Adrenal gland (tissue), 12 donors: ENCODE results near the gene PDE7B. TPM values are rescaled to one million over a fixed set of nuclear protein-coding genes. Genes with fewer than 3 reads are reported as not detected.

Source experiments
- DNase-seq, 7 donors: peaks; one replicate each; pipeline ENCODE4 v3.0.0-alpha.2; 2019 to 2020
- H3K27ac ChIP-seq, 5 donors: fragments of 200-600 bp; sonication (generic) in 4 of 5; 1 replicate in 3 of 5; 2 replicates in 2 of 5; pipeline versions ENCODE4 v1.5.1 to v1.8.0; 2016 to 2020; ENCODE audit warnings: mild to moderate bottlenecking in 1 of 5
- H3K27me3 ChIP-seq: fragments of 200-600 bp; 2 replicates; pipeline ENCODE4 v1.8.0; 2021
- H3K36me3 ChIP-seq, 2 donors: fragments of 200-600 bp; replicated peaks in 1 of 2; 1 replicate in 1 of 2; 2 replicates in 1 of 2; pipeline versions ENCODE4 v1.5.1 to v1.8.0; 2018 to 2022
- H3K4me1 ChIP-seq, 2 donors: fragments of 200-600 bp; replicated peaks in 1 of 2; 1 replicate in 1 of 2; 2 replicates in 1 of 2; pipeline versions ENCODE4 v1.5.1 to v1.8.0; 2018 to 2021
- H3K4me3 ChIP-seq, 4 donors: fragments of 200-600 bp; sonication (generic) in 3 of 4; one replicate each; pipeline ENCODE4 v1.5.1; 2016 to 2018
- H3K9me3 ChIP-seq, 3 donors: fragments of 200-600 bp; sonication (generic) in 1 of 3; replicated peaks in 1 of 3; 1 replicate in 2 of 3; 2 replicates in 1 of 3; pipeline versions ENCODE4 v1.5.1 to v1.8.0; 2016 to 2021
- POLR2A ChIP-seq, 2 donors: fragments of 450-650 bp; IDR thresholded peaks; one replicate each; pipeline ENCODE4 v1.6.1; 2017; ENCODE audit warnings: antibody characterized with exemption in 2 of 2, mild to moderate bottlenecking in 2 of 2, moderate library complexity in 1 of 2
- WGBS, 4 donors: extraction: QIAGEN DNeasy Blood & Tissue Kit in 2 of 4; methylation state at CpG; one replicate each; pipeline versions ENCODE4 v1.1.5 to v1.1.7; 2013 to 2017; 5-methylcytosine and 5-hydroxymethylcytosine counted together
- intact Hi-C, 2 donors: fragments of 100-400 bp; cut with DNase I; formaldehyde crosslinking; loops; one replicate each; pipeline versions ENCODE4 v1.14.1 to v1.15.0; 2022 to 2023
- polyA plus RNA-seq, 3 donors: library from polyadenylated mRNA; stranded (reverse); fragments of 200-250 nt in 2 of 3; fragments of 350-450 nt in 1 of 3; fragmentation: Illumina TruSeq in 1 of 3; extraction: RNeasy Lipid Tissue Mini Kit (QIAGEN cat#74804) in 1 of 3; gene quantifications; one replicate each; pipeline ENCODE4 v1.2.3, GENCODE V29; 2013 to 2014
- total RNA-seq, 9 donors: library from RNA; depleted of rRNA in 4 of 9; stranded (reverse); fragments of >200 nt in 4 of 9; fragments of 120-200 nt in 1 of 9; fragmentation: NEBNext Ultra II Directional in 1 of 9; extraction: Animal tissue kit (Norgen Biotek cat#: 25700) in 1 of 9; gene quantifications; one replicate each; pipeline versions ENCODE4 v1.1.0 to v1.2.4, GENCODE V29; 2013 to 2023
- TF ChIP-seq, protein P1 (sequence below), 6 experiments: fragments of 450-650 bp in 4 of 6; fragments of 200-600 bp in 2 of 6; sonication (generic) in 1 of 6; IDR thresholded peaks; 1 replicate in 5 of 6; 2 replicates in 1 of 6; pipeline versions ENCODE4 v1.5.1 to v1.8.0; 2016 to 2021; ENCODE audit warnings: antibody characterized with exemption in 6 of 6, mild to moderate bottlenecking in 2 of 6, moderate library complexity in 1 of 6
- donor health status: healthy with polysubstance abuse.
- donor health status: Bipolar disorder and iron deficiency.
- donor health status: DM: yes; HTN: yes; CAD: no.
- donor health status: DM: no; HTN: no; CAD: no.
- donor health status: DM: no; HTN: no; CAD: no.
- donor health status: DM: yes; HTN: yes; CAD: no.

Gene PDE7B
- total and polyA plus RNA-seq, 12 donors = 1.3 to 11.5 (median 5.2) TPM

DNA sequence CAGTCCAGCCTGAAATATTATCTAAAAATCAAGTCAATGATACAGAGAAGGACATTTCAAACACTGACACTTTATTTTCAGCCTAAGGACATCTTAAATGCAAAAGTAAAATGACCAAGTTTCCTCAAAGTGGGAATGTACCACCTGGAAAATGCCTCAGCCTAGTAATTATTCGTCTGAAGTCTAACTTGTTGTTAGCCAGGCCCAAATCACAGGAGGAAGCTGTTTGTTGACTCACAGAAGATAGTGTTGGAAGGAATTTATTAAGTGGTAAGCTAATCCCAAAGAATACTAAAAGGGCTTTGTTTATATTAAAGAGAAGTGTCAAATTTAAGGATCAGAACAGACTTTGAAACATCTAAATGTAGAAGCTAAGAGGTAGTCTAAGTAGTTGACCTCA lies 2.5 kb downstream of the PDE7B start:
- Histone ChIP-seq H3K36me3 (no peaks in the 10 kb centered on the region), H3K27me3 (no peaks in the 10 kb centered on the region), H3K4me3 (peak overlapping the region in 1 of 4 donors; percentile 35), H3K4me1 (peaks cover 0 to 16% of the 10 kb centered on the region in 2 donors), H3K27ac (no peak overlapping the region), H3K9me3 (no peaks in the 10 kb centered on the region)
- 72 to 88% (median 78%) methylated on average over 1 of the region's 1 CpG for WGBS, 4 donors
- no peak for DNase-seq
- intact Hi-C loops = no loop called here
- TF ChIP-seq, protein P1, sequence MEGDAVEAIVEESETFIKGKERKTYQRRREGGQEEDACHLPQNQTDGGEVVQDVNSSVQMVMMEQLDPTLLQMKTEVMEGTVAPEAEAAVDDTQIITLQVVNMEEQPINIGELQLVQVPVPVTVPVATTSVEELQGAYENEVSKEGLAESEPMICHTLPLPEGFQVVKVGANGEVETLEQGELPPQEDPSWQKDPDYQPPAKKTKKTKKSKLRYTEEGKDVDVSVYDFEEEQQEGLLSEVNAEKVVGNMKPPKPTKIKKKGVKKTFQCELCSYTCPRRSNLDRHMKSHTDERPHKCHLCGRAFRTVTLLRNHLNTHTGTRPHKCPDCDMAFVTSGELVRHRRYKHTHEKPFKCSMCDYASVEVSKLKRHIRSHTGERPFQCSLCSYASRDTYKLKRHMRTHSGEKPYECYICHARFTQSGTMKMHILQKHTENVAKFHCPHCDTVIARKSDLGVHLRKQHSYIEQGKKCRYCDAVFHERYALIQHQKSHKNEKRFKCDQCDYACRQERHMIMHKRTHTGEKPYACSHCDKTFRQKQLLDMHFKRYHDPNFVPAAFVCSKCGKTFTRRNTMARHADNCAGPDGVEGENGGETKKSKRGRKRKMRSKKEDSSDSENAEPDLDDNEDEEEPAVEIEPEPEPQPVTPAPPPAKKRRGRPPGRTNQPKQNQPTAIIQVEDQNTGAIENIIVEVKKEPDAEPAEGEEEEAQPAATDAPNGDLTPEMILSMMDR (IDR thresholded peaks at IDR 0.05) = no peak
- TF ChIP-seq POLR2A (IDR thresholded peaks at IDR 0.05) = no peak

DNA sequence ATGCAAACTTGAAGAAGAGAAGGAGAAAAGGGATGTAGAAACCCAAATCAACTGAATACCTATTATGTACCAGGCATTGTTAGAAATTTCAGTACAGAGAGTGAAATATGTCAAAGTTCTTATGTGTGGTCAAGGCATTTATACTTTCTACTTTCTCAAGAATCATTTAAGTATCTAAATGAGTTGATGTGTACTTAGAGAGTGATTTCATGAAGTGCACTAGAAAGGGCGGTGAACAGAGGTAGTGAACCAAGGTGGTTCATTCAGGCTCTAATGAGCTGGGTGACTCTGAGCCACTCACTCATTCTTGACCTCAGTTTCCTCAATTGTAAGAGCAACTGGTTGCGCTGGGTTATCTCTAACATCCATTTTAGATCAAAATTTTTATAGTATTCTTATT lies 3.3 kb downstream of the PDE7B start:
- H3K4me1 ChIP-seq = peaks cover 0 to 16% of the 10 kb centered on the region in 2 donors
- no peak overlapping the region for H3K27ac ChIP-seq
- no peaks in the 10 kb centered on the region for H3K9me3 ChIP-seq
- intact Hi-C loops = no loop called here
- DNase-seq = no peak
- H3K4me3 ChIP-seq = no peak overlapping the region
- WGBS, 4 donors = 97 to 99% (median 98%) methylated on average over 2 of the region's 2 CpGs
- TF ChIP-seq POLR2A (IDR thresholded peaks at IDR 0.05) = no peak
- TF ChIP-seq, protein P1 (IDR thresholded peaks at IDR 0.05) = no peak
- no peaks in the 10 kb centered on the region for H3K27me3 ChIP-seq
- H3K36me3 ChIP-seq = no peaks in the 10 kb centered on the region

DNA sequence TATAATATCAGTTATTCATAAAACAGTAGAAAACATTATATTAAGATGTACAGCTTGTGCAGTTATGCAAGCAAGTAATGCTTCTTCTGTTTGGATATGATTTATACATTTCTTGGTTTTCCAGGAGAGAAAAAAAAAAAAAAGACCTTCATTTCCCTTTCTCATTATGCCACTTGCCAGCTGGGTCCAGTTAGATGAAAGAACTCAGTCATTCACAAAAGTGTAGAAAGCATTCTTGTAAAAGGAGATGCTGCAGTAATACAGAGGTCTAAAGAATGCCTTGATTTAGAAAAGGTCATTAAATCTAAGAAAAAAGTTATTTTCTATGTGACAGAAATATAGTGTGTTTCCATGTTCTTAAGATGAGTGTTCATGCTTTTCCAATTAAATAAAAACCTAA lies 7.4 kb downstream of the PDE7B start:
- H3K4me1 ChIP-seq = no peaks in the 10 kb centered on the region
- no peaks in the 10 kb centered on the region for H3K27me3 ChIP-seq
- no peak overlapping the region for H3K4me3 ChIP-seq
- intact Hi-C loops = no loop called here
- TF ChIP-seq, protein P1 (IDR thresholded peaks at IDR 0.05) = no peak
- no peak for TF ChIP-seq POLR2A (IDR thresholded peaks at IDR 0.05)
- no peaks in the 10 kb centered on the region for H3K36me3 ChIP-seq
- no peak for DNase-seq
- peaks cover 0 to 6% (median 0%) of the 10 kb centered on the region in 3 donors for H3K9me3 ChIP-seq
- no peak overlapping the region for H3K27ac ChIP-seq

DNA sequence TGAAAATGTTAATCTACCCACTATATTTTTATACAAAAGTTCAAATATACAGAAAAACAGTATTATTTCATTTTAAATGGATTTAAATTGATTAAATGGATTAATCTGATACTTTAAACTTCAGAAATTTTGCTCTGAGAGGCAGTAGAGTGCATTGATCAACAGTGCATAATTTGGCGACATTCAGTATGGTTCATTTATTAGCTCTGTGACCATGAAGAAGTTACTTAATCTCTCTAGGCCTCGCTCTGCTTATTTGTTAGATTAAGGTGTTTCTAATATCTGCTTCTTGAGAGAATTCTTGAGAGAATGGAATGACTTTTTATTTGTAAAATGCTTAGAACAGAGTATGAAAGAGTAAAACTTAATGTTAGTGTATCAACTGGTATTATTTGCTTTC lies 8.9 kb downstream of the PDE7B start:
- TF ChIP-seq, protein P1 (IDR thresholded peaks at IDR 0.05) = no peak
- no peak for TF ChIP-seq POLR2A (IDR thresholded peaks at IDR 0.05)
- intact Hi-C loops = no loop called here
- H3K27me3 ChIP-seq = no peaks in the 10 kb centered on the region
- 79 to 83% (median 81%) methylated on average over 2 of the region's 2 CpGs for WGBS, 4 donors
- H3K4me3 ChIP-seq = no peak overlapping the region
- peaks cover 0 to 6% (median 0%) of the 10 kb centered on the region in 3 donors for H3K9me3 ChIP-seq
- DNase-seq = no peak
- no peaks in the 10 kb centered on the region for H3K4me1 ChIP-seq
- H3K27ac ChIP-seq = no peak overlapping the region
- H3K36me3 ChIP-seq = no peaks in the 10 kb centered on the region
